Muscle layer of colon (tissue), 2 donors: Measurements from ENCODE around the gene SMARCA4.
"Not testable (repeated sequence)": the region's sequence is repeated elsewhere in the genome, so short reads cannot be mapped to it uniquely, and the experiment has no call there.

ENCODE experiments used
- H3K27ac ChIP-seq: one replicate; pipeline ENCODE4 v1.7.0; 2013; ENCODE audit warnings: low read depth, mild to moderate bottlenecking, low read length, moderate library complexity
- H3K27me3 ChIP-seq, 2 donors: one replicate each; pipeline ENCODE4 v1.7.0; 2013; ENCODE audit warnings: low read length in 2 of 2, mild to moderate bottlenecking in 2 of 2; ENCODE audit not compliant: insufficient read depth in 2 of 2, control insufficient read depth in 1 of 2
- H3K36me3 ChIP-seq: one replicate; pipeline ENCODE4 v1.7.0; 2013; ENCODE audit warnings: mild to moderate bottlenecking, low read length; ENCODE audit not compliant: insufficient read depth
- H3K4me1 ChIP-seq: one replicate; pipeline ENCODE4 v1.7.0; 2013; ENCODE audit warnings: mild to moderate bottlenecking, low read length; ENCODE audit not compliant: insufficient read depth
- H3K4me3 ChIP-seq, 2 donors: one replicate each; pipeline ENCODE4 v1.7.0; 2013; ENCODE audit warnings: low read length in 2 of 2, low read depth in 1 of 2, mild to moderate bottlenecking in 1 of 2, moderate library complexity in 1 of 2
- H3K9ac ChIP-seq: one replicate; pipeline ENCODE4 v1.7.0; 2013; ENCODE audit warnings: low read length
- H3K9me3 ChIP-seq: one replicate; pipeline ENCODE4 v1.7.0; 2013; ENCODE audit warnings: mild to moderate bottlenecking, low read length
- donor health status: abdominal sarcoma.
- donor health status: Adenocarcinoma of cecum.

The SMARCA4 gene

DNA sequence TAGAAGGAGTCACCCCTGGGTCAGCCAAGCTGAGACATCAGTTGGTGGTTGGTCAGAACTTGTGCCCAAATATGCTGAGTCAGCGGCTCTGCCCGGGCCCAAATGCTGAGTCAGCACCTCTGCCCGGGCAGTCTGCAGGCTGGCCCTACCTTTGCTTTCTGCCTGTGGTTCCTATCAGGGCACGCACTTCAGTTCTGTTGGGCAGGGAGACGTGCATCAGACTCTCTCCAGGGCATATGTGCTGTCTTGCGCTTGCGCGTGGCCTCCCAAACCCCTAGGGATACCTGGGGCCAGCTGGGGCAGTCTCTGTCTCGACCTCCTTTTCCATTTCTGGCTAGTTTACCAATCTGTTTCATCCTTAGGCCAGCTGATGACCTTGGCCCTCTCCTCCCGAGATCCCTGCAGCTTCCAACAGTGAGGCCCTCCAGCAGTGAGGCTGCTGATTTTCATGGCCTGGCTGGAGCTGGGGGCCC lies 104.0 kb downstream of the SMARCA4 start:
- Histone ChIP-seq H3K9me3 (no peaks in the 10 kb centered on the region), H3K36me3 (no peaks in the 10 kb centered on the region), H3K4me1 (peaks cover 13% of the 10 kb centered on the region), H3K4me3 (peak overlapping the region in 1 of 2 donors; percentile 4), H3K27me3 (no peaks in the 10 kb centered on the region), H3K9ac (no peak overlapping the region), H3K27ac (no peak overlapping the region)

DNA sequence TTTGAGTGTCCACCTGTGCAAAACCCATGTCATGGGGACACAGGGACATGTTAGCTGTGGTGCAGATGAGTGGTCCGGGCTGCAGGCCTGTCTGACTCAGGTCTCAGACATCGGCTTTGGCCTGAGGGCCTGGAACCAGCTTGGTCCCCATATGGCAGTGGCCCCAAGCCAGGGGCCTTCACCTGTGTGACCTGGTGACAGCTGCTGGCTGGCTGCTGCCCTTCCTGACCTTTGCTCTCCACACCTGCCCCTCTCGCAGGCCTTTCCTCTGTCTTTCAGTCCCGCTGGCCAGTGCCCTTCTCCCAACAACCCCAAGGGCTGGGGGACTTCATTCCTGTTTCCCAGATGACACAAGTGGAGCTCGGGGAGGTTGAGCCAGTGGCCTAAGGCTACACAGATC lies 105.5 kb downstream of the SMARCA4 start:
- H3K9me3 ChIP-seq, result no peaks in the 10 kb centered on the region
- no peak overlapping the region for H3K9ac ChIP-seq
- H3K4me1 ChIP-seq, result peaks cover 11% of the 10 kb centered on the region
- H3K27ac ChIP-seq, result no peak overlapping the region
- H3K27me3 ChIP-seq, result no peaks in the 10 kb centered on the region
- no peak overlapping the region for H3K4me3 ChIP-seq
- no peaks in the 10 kb centered on the region for H3K36me3 ChIP-seq

DNA sequence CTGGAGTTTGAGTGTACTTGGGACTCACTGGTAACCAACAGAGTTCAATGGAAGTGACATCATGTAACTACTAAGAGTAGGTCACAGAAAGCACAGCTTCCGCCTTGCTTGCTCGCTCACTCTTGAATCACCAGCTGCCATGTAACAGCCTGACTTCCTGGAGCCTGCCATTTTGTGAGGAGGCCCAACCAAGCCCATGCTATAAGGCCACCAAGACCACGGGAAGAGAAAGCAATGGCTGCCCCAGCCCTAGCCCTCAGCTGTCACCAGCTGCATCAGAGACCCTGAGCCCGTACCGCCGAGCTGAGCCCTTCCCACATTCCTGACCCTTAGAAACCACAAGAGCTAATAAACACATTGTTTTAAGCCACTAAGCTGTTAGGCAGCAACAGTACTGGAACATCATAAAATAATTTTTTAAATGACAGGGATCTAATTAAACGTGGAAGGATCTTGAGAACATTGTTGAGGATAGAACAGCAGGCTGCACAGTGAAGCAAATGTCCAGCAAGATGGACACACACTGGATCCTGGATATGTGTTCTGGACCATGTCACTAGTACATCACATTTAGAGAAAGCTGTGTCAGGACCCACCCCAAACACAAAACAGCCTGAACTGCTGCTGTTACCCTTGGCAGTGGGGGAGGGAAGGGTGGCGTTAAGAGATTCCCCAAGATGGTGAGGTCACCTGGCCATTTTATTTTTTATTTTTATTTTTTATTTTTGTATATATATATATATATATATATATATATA lies 106.7 kb downstream of the SMARCA4 start:
- Histone ChIP-seq H3K4me1 (no peaks in the 10 kb centered on the region), H3K27ac (no peak overlapping the region), H3K36me3 (no peaks in the 10 kb centered on the region), H3K9ac (no peak overlapping the region), H3K9me3 (no peaks in the 10 kb centered on the region), H3K4me3 (no peak overlapping the region), H3K27me3 (no peaks in the 10 kb centered on the region)

DNA sequence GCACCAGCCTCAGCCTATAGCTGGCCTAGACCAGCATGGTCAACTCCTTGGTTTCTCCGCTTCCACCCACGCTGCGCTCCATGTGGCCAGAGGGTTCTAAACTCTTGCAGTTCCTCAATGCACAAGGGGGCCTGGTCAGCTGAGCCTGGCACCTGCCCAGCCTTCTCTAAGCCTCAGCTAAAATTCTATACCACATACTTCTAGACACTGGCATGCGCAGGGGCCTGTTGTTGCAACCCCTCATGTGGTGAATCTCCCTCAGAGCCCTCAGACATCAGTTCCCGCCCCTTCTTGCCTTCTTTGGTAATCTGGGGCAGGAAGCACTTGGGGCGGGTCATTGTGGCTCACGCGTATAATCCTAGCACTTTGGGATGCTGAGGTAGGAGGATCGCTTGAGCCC lies 108.7 kb downstream of the SMARCA4 start:
- H3K4me1 ChIP-seq, result no peaks in the 10 kb centered on the region
- no peak overlapping the region for H3K4me3 ChIP-seq
- no peaks in the 10 kb centered on the region for H3K9me3 ChIP-seq
- no peak overlapping the region for H3K9ac ChIP-seq
- H3K27me3 ChIP-seq, result no peaks in the 10 kb centered on the region
- H3K27ac ChIP-seq, result no peak overlapping the region
- H3K36me3 ChIP-seq, result no peaks in the 10 kb centered on the region

DNA sequence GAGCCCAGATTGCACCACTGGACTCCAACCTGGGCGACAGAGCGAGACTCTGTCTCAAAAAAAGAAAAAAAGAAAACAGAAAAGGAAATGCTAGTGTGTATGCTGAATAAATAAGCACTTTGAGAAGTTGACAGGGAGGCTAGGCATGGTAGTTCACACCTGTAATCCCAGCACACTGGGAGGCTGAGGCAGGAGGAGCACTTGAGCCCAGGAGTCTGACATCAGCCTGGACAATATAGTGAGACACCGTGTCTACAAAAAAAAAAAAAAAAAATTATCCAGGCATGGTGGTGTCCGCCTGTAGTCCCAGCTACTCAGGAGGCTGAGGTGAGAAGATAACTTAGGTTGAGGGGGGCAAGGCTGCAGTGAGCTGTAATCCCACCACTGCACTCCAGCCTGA lies 109.3 kb downstream of the SMARCA4 start:
- no peak overlapping the region for H3K27ac ChIP-seq
- H3K9me3 ChIP-seq, result no peaks in the 10 kb centered on the region
- no peak overlapping the region for H3K9ac ChIP-seq
- H3K4me1 ChIP-seq, result no peaks in the 10 kb centered on the region
- no peaks in the 10 kb centered on the region for H3K27me3 ChIP-seq
- no peak overlapping the region for H3K4me3 ChIP-seq
- no peaks in the 10 kb centered on the region for H3K36me3 ChIP-seq

DNA sequence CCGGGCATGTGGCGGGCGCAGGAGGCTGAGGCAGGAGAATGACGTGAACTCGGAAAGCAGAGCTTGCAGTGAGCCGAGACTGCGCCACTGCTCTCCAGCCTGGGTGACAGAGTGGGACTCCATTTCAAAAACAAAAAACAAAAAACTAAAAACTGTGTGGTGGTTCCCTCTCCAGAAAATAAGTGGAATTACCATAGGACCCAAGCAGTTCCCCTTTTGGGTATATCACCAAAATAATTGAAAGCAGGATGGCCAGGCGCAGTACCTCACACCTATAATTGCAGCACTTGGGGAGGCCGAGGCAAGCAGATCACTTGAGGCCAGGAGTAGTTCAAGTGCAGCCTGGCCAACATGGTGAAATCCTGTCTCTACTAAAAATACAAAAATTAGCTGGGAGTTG lies 112.7 kb downstream of the SMARCA4 start:
- no peak overlapping the region for H3K27ac ChIP-seq
- no peak overlapping the region for H3K9ac ChIP-seq
- no peaks in the 10 kb centered on the region for H3K27me3 ChIP-seq
- no peaks in the 10 kb centered on the region for H3K4me1 ChIP-seq
- H3K9me3 ChIP-seq, result no peaks in the 10 kb centered on the region
- H3K4me3 ChIP-seq, result no peak overlapping the region
- H3K36me3 ChIP-seq, result no peaks in the 10 kb centered on the region

DNA sequence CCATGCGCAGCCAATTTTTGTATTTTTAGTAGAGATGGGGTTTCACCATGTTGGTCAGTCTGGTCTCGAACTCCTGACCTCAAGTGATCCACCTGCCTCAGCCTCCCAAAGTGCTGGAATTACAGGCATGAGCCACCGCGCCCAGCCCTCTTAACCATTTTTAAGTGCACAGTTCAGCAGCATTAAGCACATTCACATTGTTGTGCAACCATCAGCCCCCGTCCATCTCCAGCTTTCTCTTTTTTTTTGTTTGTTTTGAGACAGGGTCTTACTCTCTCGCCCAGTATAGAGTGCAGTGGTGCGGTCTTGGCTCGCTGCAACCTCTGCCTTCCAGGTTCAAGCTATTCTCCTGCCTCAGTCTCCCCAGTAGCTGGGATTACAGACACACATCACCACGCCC lies 116.0 kb downstream of the SMARCA4 start:
- H3K9me3 ChIP-seq, H3K36me3 ChIP-seq, H3K4me3 ChIP-seq, H3K4me1 ChIP-seq, H3K9ac ChIP-seq, H3K27ac ChIP-seq, H3K27me3 ChIP-seq: not testable (repeated sequence)

DNA sequence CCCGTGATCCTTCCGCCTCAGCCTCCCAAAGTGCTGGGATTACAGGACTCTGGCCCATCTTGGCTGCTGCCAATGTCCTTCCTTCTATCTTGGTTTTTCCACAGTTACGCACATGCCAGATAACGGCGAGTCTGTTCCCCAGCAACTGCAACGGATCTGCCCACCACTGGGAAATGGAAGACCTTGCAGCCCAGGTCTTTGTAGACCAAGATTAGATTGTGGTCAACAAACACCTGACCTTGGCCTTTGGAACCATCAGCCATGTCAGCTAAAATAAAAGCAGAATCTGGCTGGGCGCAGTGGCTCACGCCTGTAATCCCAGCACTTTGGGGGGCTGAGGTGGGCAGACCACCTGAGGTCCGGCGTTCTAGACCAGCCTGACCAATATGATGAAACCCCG lies 118.1 kb downstream of the SMARCA4 start:
- Histone ChIP-seq H3K36me3 (no peaks in the 10 kb centered on the region), H3K9me3 (no peaks in the 10 kb centered on the region), H3K4me3 (no peak overlapping the region), H3K27me3 (no peaks in the 10 kb centered on the region), H3K27ac (no peak overlapping the region), H3K9ac (no peak overlapping the region), H3K4me1 (no peaks in the 10 kb centered on the region)

DNA sequence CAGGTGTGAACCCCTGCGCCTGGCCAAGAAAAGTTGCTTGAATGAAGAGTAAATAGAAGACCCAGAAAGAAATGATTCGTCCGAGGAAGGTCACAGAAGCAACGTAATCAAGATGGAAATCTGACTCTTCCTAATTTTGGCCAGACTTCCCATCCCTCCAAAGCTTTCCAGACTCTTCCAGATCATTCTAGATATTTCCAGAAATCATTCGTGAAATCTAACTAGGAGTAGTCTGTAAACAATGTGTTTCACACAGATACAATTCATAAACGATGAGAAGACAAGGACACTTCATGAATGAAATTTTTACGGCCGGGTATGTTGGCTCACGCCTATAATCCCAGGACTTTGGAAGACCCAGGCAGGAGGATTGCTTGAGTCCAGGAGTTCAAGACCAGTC lies 119.2 kb downstream of the SMARCA4 start:
- peaks cover 4% of the 10 kb centered on the region for H3K4me1 ChIP-seq

DNA sequence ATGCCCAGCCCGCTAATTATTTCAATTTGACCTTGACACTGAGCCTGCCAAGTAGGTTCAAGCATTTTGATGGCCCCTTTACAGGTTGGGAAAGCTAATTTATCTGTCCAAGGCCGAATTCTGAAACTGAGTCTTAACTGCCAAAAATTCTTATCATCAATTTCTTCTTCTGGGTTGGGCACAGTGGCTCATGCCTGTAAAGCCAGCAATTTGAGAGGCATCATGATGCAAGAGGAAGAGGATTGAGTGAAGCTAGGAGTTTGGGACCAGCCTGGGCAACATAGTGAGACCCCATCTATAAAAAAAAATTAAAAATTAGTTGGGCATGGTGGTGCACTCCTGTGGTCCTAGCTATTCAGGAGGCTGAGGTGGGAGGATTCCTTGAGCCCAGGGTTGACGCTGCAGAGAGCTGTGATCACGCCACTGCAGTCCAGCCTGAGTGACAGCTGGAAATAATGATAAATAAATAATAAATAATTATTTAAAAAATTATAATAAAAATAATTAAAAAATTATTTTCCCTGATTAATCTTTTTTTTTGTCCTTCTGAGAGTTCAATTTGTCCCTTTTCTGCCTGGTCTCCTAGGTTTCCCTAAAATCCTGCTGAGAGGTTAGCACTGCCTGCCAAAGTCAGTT lies 127.2 kb downstream of the SMARCA4 start:
- H3K9me3 ChIP-seq, result no peaks in the 10 kb centered on the region
- H3K27me3 ChIP-seq, result peaks cover 0 to 5% of the 10 kb centered on the region in 2 donors
- no peak overlapping the region for H3K27ac ChIP-seq
- no peaks in the 10 kb centered on the region for H3K36me3 ChIP-seq
- no peak overlapping the region for H3K9ac ChIP-seq
- peaks cover 41% of the 10 kb centered on the region for H3K4me1 ChIP-seq
- no peak overlapping the region for H3K4me3 ChIP-seq

More for the DNA sequence above, 119.2 kb downstream of the SMARCA4 start:
- Histone ChIP-seq H3K27ac (no peak overlapping the region), H3K4me3 (no peak overlapping the region), H3K9me3 (no peaks in the 10 kb centered on the region), H3K36me3 (no peaks in the 10 kb centered on the region), H3K9ac (no peak overlapping the region), H3K27me3 (no peaks in the 10 kb centered on the region)

DNA sequence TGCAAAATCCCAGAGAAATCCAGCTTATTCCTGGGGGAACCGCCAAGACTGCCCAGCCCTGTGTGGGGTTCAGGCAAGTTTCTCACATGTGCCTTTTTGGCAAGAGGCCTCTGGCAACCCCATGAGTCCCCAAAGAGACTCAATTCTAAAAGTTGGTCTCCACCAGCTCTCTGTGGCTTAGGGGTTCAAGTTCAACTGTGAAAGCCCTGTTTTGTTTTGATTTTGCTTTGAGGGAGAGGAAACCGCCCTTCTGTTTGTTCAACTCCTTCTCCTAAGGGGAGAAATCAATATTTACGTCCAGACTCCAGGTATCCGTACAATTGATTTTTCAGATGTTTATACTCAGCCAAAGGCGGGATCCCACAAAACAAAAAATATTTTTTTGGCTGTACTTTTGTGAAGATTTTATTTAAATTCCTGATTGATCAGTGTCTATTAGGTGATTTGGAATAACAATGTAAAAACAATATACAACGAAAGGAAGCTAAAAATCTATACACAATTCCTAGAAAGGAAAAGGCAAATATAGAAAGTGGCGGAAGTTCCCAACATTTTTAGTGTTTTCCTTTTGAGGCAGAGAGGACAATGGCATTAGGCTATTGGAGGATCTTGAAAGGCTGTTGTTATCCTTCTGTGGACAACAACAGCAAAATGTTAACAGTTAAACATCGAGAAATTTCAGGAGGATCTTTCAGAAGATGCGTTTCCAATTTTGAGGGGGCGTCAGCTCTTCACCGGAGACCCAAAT lies 127.8 kb downstream of the SMARCA4 start:
- Histone ChIP-seq H3K9ac (no peak overlapping the region), H3K4me3 (peak overlapping the region in 1 of 2 donors; percentile 59), H3K4me1 (peaks cover 41% of the 10 kb centered on the region)

More for the DNA sequence above, 127.8 kb downstream of the SMARCA4 start:
- Histone ChIP-seq H3K27ac (no peak overlapping the region), H3K27me3 (peaks cover 0 to 5% of the 10 kb centered on the region in 2 donors), H3K9me3 (no peaks in the 10 kb centered on the region), H3K36me3 (no peaks in the 10 kb centered on the region)
